GM19438 (cell line): Measurements from ENCODE around the gene PHACTR1.

Experiments used
- ATAC-seq: cut with Tn5 transposase; IDR thresholded peaks from one replicate; pipeline ENCODE4 v1.9.1; 2021; ENCODE audit warnings: low read depth; ENCODE audit not compliant: unreplicated experiment

Gene PHACTR1

GRCh38 chr6:13012296-13012695, 295.7 kb downstream of the PHACTR1 start:
- ATAC-seq: no peak

GRCh38 chr6:13012977-13013680, 296.6 kb downstream of the PHACTR1 start:
- no peak for ATAC-seq

- ATAC-seq: no peak
Measured at GRCh38 chr6:13013681-13014503, 297.3 kb downstream of the PHACTR1 start.

GRCh38 chr6:13014504-13015378, 298.2 kb downstream of the PHACTR1 start:
- ATAC-seq: no peak

GRCh38 chr6:13015379-13015681, 298.8 kb downstream of the PHACTR1 start:
- no peak for ATAC-seq

- ATAC-seq: no peak
Measured at GRCh38 chr6:13024616-13025015, 308.0 kb downstream of the PHACTR1 start.

GRCh38 chr6:13025893-13026499, 309.4 kb downstream of the PHACTR1 start:
- no peak for ATAC-seq

- no peak for ATAC-seq
Measured at GRCh38 chr6:13026557-13026956, 310.0 kb downstream of the PHACTR1 start.

- ATAC-seq: no peak
Measured at GRCh38 chr6:13027207-13027606, 310.6 kb downstream of the PHACTR1 start.

- no peak for ATAC-seq
Measured at GRCh38 chr6:13030396-13030795, 313.8 kb downstream of the PHACTR1 start.

- no peak for ATAC-seq
Measured at GRCh38 chr6:13032566-13032965, 316.0 kb downstream of the PHACTR1 start.

GRCh38 chr6:13033145-13033544, 316.6 kb downstream of the PHACTR1 start:
- ATAC-seq: no peak

GRCh38 chr6:13034316-13034715, 317.7 kb downstream of the PHACTR1 start:
- ATAC-seq: no peak

- ATAC-seq: no peak
Measured at GRCh38 chr6:13035606-13036005, 319.0 kb downstream of the PHACTR1 start.

- no peak for ATAC-seq
Measured at GRCh38 chr6:13038315-13038714, 321.7 kb downstream of the PHACTR1 start.

GRCh38 chr6:13038741-13039190, 322.2 kb downstream of the PHACTR1 start:
- no peak for ATAC-seq

- ATAC-seq: no peak
Measured at GRCh38 chr6:13044390-13044789, 327.8 kb downstream of the PHACTR1 start.

GRCh38 chr6:13044896-13045295, 328.3 kb downstream of the PHACTR1 start:
- no peak for ATAC-seq

GRCh38 chr6:13045676-13046075, 329.1 kb downstream of the PHACTR1 start:
- ATAC-seq: no peak

- ATAC-seq: no peak
Measured at GRCh38 chr6:13046084-13046483, 329.5 kb downstream of the PHACTR1 start.

GRCh38 chr6:13048113-13048512, 331.5 kb downstream of the PHACTR1 start:
- ATAC-seq: no peak
